ENCODE data around the gene CDC42EP1. TPM values are rescaled to one million over a fixed set of nuclear protein-coding genes. Genes with fewer than 3 reads are reported as not detected.

Gene CDC42EP1
- total and polyA plus RNA-seq, 2 donors (not counting 1 experiment from before 2014, with no cell fraction given): 0.22 TPM; not detected in 1

DNA sequence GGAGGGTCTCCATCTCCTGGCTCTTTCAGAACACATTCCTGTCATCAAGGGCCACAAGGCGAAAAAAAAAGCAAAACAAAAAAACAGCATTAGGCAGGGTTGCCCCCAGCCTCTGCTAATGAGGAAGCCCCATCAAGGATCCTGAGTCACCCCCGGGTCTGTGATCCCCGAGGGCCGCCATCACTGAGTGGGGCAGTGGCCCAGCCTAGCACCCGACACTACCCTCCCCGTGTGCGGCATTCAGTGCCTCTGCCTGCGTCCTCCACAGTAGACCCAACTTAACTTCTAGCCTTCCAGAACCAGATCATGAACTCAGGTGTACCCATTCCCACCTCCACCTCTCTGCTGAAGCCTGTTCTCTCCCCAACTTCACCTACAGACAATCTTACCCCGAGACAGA is 6.6 kb upstream of the CDC42EP1 start:
- WGBS (ENCODE audit: insufficient coverage): 96% methylated on average over 9 of the region's 9 CpGs
- intact Hi-C loops (cut with micrococcal nuclease): no loop called here
- no peaks in the 10 kb centered on the region for H4K20me1 ChIP-seq (ENCODE audit: control insufficient read depth, insufficient read depth, low read length, poor library complexity, severe bottlenecking)
- DNase-seq (no peak), ATAC-seq (ENCODE audit: low read depth) (no peak)
- ChIA-PET CTCF (interaction anchor here (0.8 to 1.2 kb wide), 2 partner anchors 13 to 15 kb away, joined by 3 read pairs; no protein-coding TSS in a partner anchor), POLR2A (no interaction called here)
- peaks cover 0 to 36% (median 4%) of the 10 kb centered on the region in 4 experiments for H3K27me3 ChIP-seq (replicated peaks in 1 of 4; ENCODE audit: control extremely low read depth in 1 of 4, control insufficient read depth in 3 of 4, insufficient read depth in 4 of 4, low read length in 3 of 4)
- H3K4me1 ChIP-seq (ENCODE audit: control insufficient read depth in 2 of 2, insufficient read depth in 2 of 2, low read length in 2 of 2): no peaks in the 10 kb centered on the region
- Mint-ChIP-seq H3K4me1 (no peaks in the 10 kb centered on the region), H3K27me3 (peaks cover 40% of the 10 kb centered on the region), H3K4me3 (no peak overlapping the region), H3K9me3 (ENCODE audit: insufficient read depth) (no peaks in the 10 kb centered on the region), H3K27ac (no peak overlapping the region)
- H3K79me2 ChIP-seq (ENCODE audit: control insufficient read depth, insufficient read depth, low read length): no peaks in the 10 kb centered on the region
- H3K9me3 ChIP-seq (ENCODE audit: control extremely low read depth in 1 of 3, control insufficient read depth in 2 of 3, insufficient read depth in 1 of 3, low read length in 2 of 3): no peaks in the 10 kb centered on the region
- no peak for TF ChIP-seq EZH2 (IDR thresholded peaks at IDR 0.05; ENCODE audit: borderline replicate concordance, insufficient read depth, low read depth, low read length, poor library complexity, severe bottlenecking)
- TF ChIP-seq, protein P1, sequence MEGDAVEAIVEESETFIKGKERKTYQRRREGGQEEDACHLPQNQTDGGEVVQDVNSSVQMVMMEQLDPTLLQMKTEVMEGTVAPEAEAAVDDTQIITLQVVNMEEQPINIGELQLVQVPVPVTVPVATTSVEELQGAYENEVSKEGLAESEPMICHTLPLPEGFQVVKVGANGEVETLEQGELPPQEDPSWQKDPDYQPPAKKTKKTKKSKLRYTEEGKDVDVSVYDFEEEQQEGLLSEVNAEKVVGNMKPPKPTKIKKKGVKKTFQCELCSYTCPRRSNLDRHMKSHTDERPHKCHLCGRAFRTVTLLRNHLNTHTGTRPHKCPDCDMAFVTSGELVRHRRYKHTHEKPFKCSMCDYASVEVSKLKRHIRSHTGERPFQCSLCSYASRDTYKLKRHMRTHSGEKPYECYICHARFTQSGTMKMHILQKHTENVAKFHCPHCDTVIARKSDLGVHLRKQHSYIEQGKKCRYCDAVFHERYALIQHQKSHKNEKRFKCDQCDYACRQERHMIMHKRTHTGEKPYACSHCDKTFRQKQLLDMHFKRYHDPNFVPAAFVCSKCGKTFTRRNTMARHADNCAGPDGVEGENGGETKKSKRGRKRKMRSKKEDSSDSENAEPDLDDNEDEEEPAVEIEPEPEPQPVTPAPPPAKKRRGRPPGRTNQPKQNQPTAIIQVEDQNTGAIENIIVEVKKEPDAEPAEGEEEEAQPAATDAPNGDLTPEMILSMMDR (IDR thresholded peaks at IDR 0.05): no peak
- H3K36me3 ChIP-seq (replicated peaks in 1 of 2; ENCODE audit: control extremely low read depth in 1 of 2, control insufficient read depth in 1 of 2, extremely low read depth in 1 of 2, insufficient read depth in 2 of 2, low read length in 1 of 2): no peaks in the 10 kb centered on the region
- H3K4me2 ChIP-seq (replicated peaks; ENCODE audit: low read depth, low read length, poor library complexity, severe bottlenecking): no peak overlapping the region
- no peak overlapping the region for H3K27ac ChIP-seq (ENCODE audit: low read length in 2 of 2)
- H3K4me3 ChIP-seq (ENCODE audit: control extremely low read depth in 1 of 5, extremely low read depth in 1 of 5, insufficient read depth in 1 of 5, low read depth in 2 of 5, low read length in 4 of 5): no peak overlapping the region
- H3K9ac ChIP-seq (ENCODE audit: low read length): no peak overlapping the region
- H2AFZ ChIP-seq (ENCODE audit: insufficient read depth, low read depth, low read length, poor library complexity, severe bottlenecking): no peak overlapping the region

DNA sequence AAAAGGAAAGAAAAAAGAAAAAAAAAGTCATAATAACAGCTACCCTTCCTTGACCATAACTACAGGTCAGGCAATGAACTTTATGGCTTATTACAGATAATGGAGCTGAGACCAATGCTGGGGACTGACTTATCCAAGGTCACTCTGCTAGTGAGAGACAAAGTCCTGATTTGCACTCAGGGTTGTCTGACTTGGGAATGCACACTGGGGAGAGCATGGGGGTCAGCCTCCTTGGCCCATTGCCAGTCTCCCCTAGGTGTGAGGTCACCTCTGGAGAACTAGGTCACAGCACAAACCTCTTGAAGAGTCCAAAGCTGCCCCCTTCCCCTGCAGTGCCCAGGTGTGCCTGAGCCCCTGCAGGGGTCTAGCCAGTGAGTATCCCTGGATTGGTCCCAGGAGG is 5.3 kb upstream of the CDC42EP1 start:
- Mint-ChIP-seq H3K4me1 (peaks cover 4% of the 10 kb centered on the region), H3K27ac (no peak overlapping the region), H3K4me3 (no peak overlapping the region), H3K9me3 (ENCODE audit: insufficient read depth) (no peaks in the 10 kb centered on the region), H3K27me3 (peaks cover 48% of the 10 kb centered on the region)
- TF ChIP-seq, protein P1 (IDR thresholded peaks at IDR 0.05): no peak
- no peak for TF ChIP-seq EZH2 (IDR thresholded peaks at IDR 0.05; ENCODE audit: borderline replicate concordance, insufficient read depth, low read depth, low read length, poor library complexity, severe bottlenecking)
- no peaks in the 10 kb centered on the region for H4K20me1 ChIP-seq (ENCODE audit: control insufficient read depth, insufficient read depth, low read length, poor library complexity, severe bottlenecking)
- CTCF ChIA-PET: interaction anchor here (1.2 kb wide), 1 partner anchor 16 kb away, joined by 3 read pairs; no protein-coding TSS in a partner anchor
- H3K4me2 ChIP-seq (replicated peaks; ENCODE audit: low read depth, low read length, poor library complexity, severe bottlenecking): no peak overlapping the region
- H3K9ac ChIP-seq (ENCODE audit: low read length): no peak overlapping the region
- ATAC-seq (ENCODE audit: low read depth) (no peak), DNase-seq (no peak)
- H3K36me3 ChIP-seq (replicated peaks in 1 of 2; ENCODE audit: control extremely low read depth in 1 of 2, control insufficient read depth in 1 of 2, extremely low read depth in 1 of 2, insufficient read depth in 2 of 2, low read length in 1 of 2): no peaks in the 10 kb centered on the region
- intact Hi-C loops (cut with micrococcal nuclease): no loop called here
- H3K27me3 ChIP-seq (replicated peaks in 1 of 4; ENCODE audit: control extremely low read depth in 1 of 4, control insufficient read depth in 3 of 4, insufficient read depth in 4 of 4, low read length in 3 of 4): peaks cover 0 to 47% (median 6%) of the 10 kb centered on the region in 4 experiments
- POLR2A ChIA-PET: no interaction called here
- H3K4me3 ChIP-seq (ENCODE audit: control extremely low read depth in 1 of 5, extremely low read depth in 1 of 5, insufficient read depth in 1 of 5, low read depth in 2 of 5, low read length in 4 of 5): no peak overlapping the region
- no peaks in the 10 kb centered on the region for H3K9me3 ChIP-seq (ENCODE audit: control extremely low read depth in 1 of 3, control insufficient read depth in 2 of 3, insufficient read depth in 1 of 3, low read length in 2 of 3)
- H3K79me2 ChIP-seq (ENCODE audit: control insufficient read depth, insufficient read depth, low read length): no peaks in the 10 kb centered on the region
- peaks cover 0 to 2% of the 10 kb centered on the region in 2 donors for H3K4me1 ChIP-seq (ENCODE audit: control insufficient read depth in 2 of 2, insufficient read depth in 2 of 2, low read length in 2 of 2)
- H3K27ac ChIP-seq (ENCODE audit: low read length in 2 of 2): no peak overlapping the region
- H2AFZ ChIP-seq (ENCODE audit: insufficient read depth, low read depth, low read length, poor library complexity, severe bottlenecking): no peak overlapping the region
